PFSK-1 (cell line): ENCODE measurements around the gene UTP20.

Source experiments
- FOXP2 ChIP-seq: optimal IDR thresholded peaks from 2 replicates; pipeline ENCODE3; 2011; ENCODE audit warnings: borderline replicate concordance, control low read depth, inconsistent platforms; ENCODE audit not compliant: insufficient read depth; ENCODE audit errors: extremely low read length, extremely low read depth
- POLR2AphosphoS5 ChIP-seq: IDR thresholded peaks from 2 replicates; pipeline ENCODE4 v1.6.1; 2012; ENCODE audit warnings: low read depth, mild to moderate bottlenecking, control low read depth, low read length, moderate library complexity
- SIN3A ChIP-seq: IDR thresholded peaks from 2 replicates; pipeline ENCODE4 v1.6.1; 2012; ENCODE audit warnings: mild to moderate bottlenecking, low read length, moderate library complexity, borderline replicate concordance; ENCODE audit not compliant: insufficient read depth
- TAF1 ChIP-seq: IDR thresholded peaks from 2 replicates; pipeline ENCODE4 v1.6.1; 2012; ENCODE audit warnings: low read length, control low read depth, borderline replicate concordance; ENCODE audit not compliant: insufficient read depth
- TF ChIP-seq, protein P1 (sequence below), 2 experiments: IDR thresholded peaks; 2 replicates each; pipeline versions ENCODE4 v1.6.1 to v1.8.0; 2011 to 2012; ENCODE audit warnings: low read depth in 2 of 2, low read length in 2 of 2, control low read depth in 1 of 2, inconsistent platforms in 1 of 2, mild to moderate bottlenecking in 1 of 2, moderate library complexity in 1 of 2; ENCODE audit not compliant: insufficient read depth in 1 of 2

DNA sequence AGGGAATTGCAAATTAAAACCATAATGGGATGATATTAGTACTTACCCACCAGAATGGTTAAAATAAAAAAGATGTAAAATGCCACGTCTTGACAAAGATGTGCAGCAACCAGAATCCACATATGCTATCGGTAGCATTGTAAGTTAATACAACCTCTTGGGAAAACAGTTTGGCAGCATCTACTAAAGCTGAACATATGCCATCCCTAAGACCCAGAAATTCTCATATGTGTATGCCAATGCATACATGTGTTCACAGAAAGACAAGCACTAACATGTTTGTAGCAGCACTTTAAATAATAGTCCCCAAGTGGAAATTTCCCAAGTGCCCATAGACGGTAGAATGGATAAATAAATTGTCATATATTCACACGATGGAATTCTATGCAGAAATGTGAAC is 41.6 kb upstream of the UTP20 start:
- TF ChIP-seq POLR2AphosphoS5 (no peak), FOXP2 (no peak), TAF1 (no peak), SIN3A (no peak)
- TF ChIP-seq, protein P1, sequence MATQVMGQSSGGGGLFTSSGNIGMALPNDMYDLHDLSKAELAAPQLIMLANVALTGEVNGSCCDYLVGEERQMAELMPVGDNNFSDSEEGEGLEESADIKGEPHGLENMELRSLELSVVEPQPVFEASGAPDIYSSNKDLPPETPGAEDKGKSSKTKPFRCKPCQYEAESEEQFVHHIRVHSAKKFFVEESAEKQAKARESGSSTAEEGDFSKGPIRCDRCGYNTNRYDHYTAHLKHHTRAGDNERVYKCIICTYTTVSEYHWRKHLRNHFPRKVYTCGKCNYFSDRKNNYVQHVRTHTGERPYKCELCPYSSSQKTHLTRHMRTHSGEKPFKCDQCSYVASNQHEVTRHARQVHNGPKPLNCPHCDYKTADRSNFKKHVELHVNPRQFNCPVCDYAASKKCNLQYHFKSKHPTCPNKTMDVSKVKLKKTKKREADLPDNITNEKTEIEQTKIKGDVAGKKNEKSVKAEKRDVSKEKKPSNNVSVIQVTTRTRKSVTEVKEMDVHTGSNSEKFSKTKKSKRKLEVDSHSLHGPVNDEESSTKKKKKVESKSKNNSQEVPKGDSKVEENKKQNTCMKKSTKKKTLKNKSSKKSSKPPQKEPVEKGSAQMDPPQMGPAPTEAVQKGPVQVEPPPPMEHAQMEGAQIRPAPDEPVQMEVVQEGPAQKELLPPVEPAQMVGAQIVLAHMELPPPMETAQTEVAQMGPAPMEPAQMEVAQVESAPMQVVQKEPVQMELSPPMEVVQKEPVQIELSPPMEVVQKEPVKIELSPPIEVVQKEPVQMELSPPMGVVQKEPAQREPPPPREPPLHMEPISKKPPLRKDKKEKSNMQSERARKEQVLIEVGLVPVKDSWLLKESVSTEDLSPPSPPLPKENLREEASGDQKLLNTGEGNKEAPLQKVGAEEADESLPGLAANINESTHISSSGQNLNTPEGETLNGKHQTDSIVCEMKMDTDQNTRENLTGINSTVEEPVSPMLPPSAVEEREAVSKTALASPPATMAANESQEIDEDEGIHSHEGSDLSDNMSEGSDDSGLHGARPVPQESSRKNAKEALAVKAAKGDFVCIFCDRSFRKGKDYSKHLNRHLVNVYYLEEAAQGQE (IDR thresholded peaks at IDR 0.05; ENCODE audit: insufficient read depth in 1 of 2, low read depth in 2 of 2, low read length in 2 of 2), result no peak
